Spleen (tissue), 7 donors: ENCODE data around the gene NANOS3.

Experiments used
- POLR2A ChIP-seq, 3 donors: fragments of 450-650 bp; IDR thresholded peaks; one replicate each; pipeline ENCODE4 v1.5.1; 2017; ENCODE audit warnings: antibody characterized with exemption in 3 of 3, mild to moderate bottlenecking in 1 of 3
- POLR2AphosphoS5 ChIP-seq, 3 donors: sonication (generic); formaldehyde crosslinking; IDR thresholded peaks; one replicate each; pipeline ENCODE4 v1.5.1; 2017; ENCODE audit warnings: antibody characterized with exemption in 3 of 3
- TF ChIP-seq, protein P1 (sequence below), 11 experiments: fragments of 200-600 bp in 7 of 11; fragments of 450-650 bp in 4 of 11; sonication (generic) in 4 of 11; IDR thresholded peaks in 8 of 11; conservative IDR thresholded peaks in 3 of 11; 1 replicate in 7 of 11; 2 replicates in 4 of 11; pipeline versions ENCODE4 v1.4.0 to v1.8.0; 2016 to 2021; ENCODE audit warnings: antibody characterized with exemption in 11 of 11, inconsistent platforms in 4 of 11, mild to moderate bottlenecking in 1 of 11
- donor health status: DM: no; HTN: no; CAD: no; lungs with moderate emphysema.
- donor health status: DM: no; HTN: no; CAD: no.
- donor health status: DM: no; HTN: no; CAD: no.

DNA sequence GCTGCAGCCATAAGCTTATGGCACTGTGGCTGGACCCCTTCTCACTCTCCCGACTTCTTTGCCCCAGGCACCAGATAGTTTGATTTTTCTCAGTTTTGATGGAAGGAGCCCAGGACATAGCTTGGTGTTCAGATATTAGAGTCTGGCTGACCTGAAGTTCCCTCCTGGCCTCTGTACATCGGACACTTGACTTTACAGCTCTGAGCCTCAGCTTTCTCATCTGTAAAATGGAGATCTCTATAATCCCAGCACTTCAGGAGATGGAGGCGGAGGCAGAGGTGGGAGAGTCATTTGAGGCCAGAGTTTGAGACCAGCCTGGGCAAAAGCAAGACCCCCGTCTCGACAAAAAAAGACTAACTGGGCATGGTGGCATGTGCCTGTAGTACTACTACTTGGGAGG lies 30.0 kb downstream of the NANOS3 start:
- TF ChIP-seq, protein P1, sequence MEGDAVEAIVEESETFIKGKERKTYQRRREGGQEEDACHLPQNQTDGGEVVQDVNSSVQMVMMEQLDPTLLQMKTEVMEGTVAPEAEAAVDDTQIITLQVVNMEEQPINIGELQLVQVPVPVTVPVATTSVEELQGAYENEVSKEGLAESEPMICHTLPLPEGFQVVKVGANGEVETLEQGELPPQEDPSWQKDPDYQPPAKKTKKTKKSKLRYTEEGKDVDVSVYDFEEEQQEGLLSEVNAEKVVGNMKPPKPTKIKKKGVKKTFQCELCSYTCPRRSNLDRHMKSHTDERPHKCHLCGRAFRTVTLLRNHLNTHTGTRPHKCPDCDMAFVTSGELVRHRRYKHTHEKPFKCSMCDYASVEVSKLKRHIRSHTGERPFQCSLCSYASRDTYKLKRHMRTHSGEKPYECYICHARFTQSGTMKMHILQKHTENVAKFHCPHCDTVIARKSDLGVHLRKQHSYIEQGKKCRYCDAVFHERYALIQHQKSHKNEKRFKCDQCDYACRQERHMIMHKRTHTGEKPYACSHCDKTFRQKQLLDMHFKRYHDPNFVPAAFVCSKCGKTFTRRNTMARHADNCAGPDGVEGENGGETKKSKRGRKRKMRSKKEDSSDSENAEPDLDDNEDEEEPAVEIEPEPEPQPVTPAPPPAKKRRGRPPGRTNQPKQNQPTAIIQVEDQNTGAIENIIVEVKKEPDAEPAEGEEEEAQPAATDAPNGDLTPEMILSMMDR (IDR thresholded peaks at IDR 0.05 in 8 of 11, conservative IDR thresholded peaks at IDR 0.05 in 3 of 11) = no peak
- TF ChIP-seq POLR2A (IDR thresholded peaks at IDR 0.05) = no peak
- TF ChIP-seq POLR2AphosphoS5 (IDR thresholded peaks at IDR 0.05) = no peak
